Lower leg skin (tissue), 3 donors: ENCODE data around the gene DRD4.

Experiments
- CTCF ChIP-seq, 3 donors: fragments of 450-650 bp; IDR thresholded peaks; one replicate each; pipeline ENCODE4 v1.5.1; 2016; ENCODE audit warnings: antibody characterized with exemption in 3 of 3, mild to moderate bottlenecking in 3 of 3, moderate library complexity in 2 of 3
- POLR2A ChIP-seq, 2 donors: fragments of 450-650 bp; IDR thresholded peaks; one replicate each; pipeline ENCODE4 v1.6.1; 2016 to 2017; ENCODE audit warnings: antibody characterized with exemption in 2 of 2, mild to moderate bottlenecking in 1 of 2, moderate library complexity in 1 of 2

GRCh38 chr11:610146-610801, 26.8 kb upstream of the DRD4 start:
- TF ChIP-seq CTCF (IDR thresholded peaks at IDR 0.05): no peak
- TF ChIP-seq POLR2A (IDR thresholded peaks at IDR 0.05): no peak
